Measurements from ENCODE around the gene ENTREP1. TPM values are rescaled to one million over a fixed set of nuclear protein-coding genes. Genes with fewer than 3 reads are reported as not detected.

The ENTREP1 gene
- total and polyA plus RNA-seq, 2 experiments from 2014 or later, result 5.7 to 10.0 TPM

DNA sequence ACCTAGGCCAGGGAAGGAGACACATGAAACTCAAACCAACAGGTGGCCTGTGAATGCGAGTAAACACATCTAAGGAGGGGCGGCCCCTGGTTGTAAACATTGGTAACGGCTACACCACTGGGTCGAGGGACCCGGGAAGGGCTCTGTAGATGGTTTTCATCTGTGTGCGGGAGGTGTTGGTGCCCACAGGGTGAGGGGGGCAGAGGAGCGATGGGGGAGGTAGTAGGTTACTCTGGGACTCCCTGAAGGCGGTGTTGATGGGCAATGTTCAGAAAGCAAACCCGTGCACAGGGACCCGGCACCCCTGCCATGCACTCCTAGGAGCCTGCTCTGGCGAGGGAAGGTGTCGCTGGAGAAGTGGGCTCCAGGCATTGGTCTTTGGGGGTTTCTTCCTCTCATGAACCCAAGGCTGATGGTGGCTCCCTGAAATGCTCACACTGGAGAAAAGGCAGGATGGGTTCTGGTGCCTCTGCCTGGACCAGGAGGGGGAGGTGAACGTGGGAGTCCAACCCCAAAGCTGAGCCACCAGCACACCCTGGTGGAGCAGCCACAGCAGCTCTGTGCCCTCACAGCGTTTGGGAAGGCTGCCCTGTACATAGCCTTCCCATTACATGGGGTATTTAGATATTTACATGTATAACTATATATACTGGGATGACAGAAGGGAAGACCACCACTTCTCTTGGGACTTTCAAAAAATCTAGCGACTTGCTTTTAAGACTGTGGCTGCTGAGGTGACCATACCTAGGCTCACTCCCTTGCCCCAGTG lies 103.2 kb downstream of the ENTREP1 start:
- DNase-seq (ENCODE audit: low spot score) (no peak), ATAC-seq (no peak)
- Histone ChIP-seq H2AFZ (no peak overlapping the region), H3K9me2 (ENCODE audit: insufficient read depth) (no peaks in the 10 kb centered on the region), H3K27ac (ENCODE audit: low read depth) (no peak overlapping the region), H3K27me3 (ENCODE audit: insufficient read depth) (no peaks in the 10 kb centered on the region), H4K20me1 (replicated peaks; ENCODE audit: insufficient read depth) (no peaks in the 10 kb centered on the region), H3K79me2 (replicated peaks; ENCODE audit: insufficient read depth) (no peaks in the 10 kb centered on the region), H3K36me3 (ENCODE audit: insufficient read depth) (no peaks in the 10 kb centered on the region), H3K4me1 (ENCODE audit: insufficient read depth) (no peaks in the 10 kb centered on the region), H3K4me2 (no peak overlapping the region), H3K4me3 (no peak overlapping the region), H3F3A (replicated peaks; ENCODE audit: low read depth) (no peaks in the 10 kb centered on the region)
- H3K27me3 Mint-ChIP-seq (ENCODE audit: insufficient read depth, low read depth, poor library complexity), result peaks cover 5% of the 10 kb centered on the region
- no peak overlapping the region for H3K4me3 Mint-ChIP-seq
- peaks cover 11% of the 10 kb centered on the region for H3K36me3 Mint-ChIP-seq (ENCODE audit: low read depth)
- no peak for TF ChIP-seq EZH2phosphoT487 (IDR thresholded peaks at IDR 0.05; ENCODE audit: unreplicated experiment)
- TF ChIP-seq, protein P1, sequence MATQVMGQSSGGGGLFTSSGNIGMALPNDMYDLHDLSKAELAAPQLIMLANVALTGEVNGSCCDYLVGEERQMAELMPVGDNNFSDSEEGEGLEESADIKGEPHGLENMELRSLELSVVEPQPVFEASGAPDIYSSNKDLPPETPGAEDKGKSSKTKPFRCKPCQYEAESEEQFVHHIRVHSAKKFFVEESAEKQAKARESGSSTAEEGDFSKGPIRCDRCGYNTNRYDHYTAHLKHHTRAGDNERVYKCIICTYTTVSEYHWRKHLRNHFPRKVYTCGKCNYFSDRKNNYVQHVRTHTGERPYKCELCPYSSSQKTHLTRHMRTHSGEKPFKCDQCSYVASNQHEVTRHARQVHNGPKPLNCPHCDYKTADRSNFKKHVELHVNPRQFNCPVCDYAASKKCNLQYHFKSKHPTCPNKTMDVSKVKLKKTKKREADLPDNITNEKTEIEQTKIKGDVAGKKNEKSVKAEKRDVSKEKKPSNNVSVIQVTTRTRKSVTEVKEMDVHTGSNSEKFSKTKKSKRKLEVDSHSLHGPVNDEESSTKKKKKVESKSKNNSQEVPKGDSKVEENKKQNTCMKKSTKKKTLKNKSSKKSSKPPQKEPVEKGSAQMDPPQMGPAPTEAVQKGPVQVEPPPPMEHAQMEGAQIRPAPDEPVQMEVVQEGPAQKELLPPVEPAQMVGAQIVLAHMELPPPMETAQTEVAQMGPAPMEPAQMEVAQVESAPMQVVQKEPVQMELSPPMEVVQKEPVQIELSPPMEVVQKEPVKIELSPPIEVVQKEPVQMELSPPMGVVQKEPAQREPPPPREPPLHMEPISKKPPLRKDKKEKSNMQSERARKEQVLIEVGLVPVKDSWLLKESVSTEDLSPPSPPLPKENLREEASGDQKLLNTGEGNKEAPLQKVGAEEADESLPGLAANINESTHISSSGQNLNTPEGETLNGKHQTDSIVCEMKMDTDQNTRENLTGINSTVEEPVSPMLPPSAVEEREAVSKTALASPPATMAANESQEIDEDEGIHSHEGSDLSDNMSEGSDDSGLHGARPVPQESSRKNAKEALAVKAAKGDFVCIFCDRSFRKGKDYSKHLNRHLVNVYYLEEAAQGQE (IDR thresholded peaks at IDR 0.05; ENCODE audit: unreplicated experiment), result no peak
- TF ChIP-seq JUNB (IDR thresholded peaks at IDR 0.05; ENCODE audit: unreplicated experiment), result no peak
- TF ChIP-seq CREB1 (CRISPR knock-in tag; IDR thresholded peaks at IDR 0.05; ENCODE audit: low read depth), result no peak
- TF ChIP-seq, protein P2, sequence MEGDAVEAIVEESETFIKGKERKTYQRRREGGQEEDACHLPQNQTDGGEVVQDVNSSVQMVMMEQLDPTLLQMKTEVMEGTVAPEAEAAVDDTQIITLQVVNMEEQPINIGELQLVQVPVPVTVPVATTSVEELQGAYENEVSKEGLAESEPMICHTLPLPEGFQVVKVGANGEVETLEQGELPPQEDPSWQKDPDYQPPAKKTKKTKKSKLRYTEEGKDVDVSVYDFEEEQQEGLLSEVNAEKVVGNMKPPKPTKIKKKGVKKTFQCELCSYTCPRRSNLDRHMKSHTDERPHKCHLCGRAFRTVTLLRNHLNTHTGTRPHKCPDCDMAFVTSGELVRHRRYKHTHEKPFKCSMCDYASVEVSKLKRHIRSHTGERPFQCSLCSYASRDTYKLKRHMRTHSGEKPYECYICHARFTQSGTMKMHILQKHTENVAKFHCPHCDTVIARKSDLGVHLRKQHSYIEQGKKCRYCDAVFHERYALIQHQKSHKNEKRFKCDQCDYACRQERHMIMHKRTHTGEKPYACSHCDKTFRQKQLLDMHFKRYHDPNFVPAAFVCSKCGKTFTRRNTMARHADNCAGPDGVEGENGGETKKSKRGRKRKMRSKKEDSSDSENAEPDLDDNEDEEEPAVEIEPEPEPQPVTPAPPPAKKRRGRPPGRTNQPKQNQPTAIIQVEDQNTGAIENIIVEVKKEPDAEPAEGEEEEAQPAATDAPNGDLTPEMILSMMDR (conservative IDR thresholded peaks at IDR 0.05; ENCODE audit: low read depth in 2 of 2), result peak in 1 of 2 experiments; percentile 28; a peak in 1 of 4 replicates
- peak; percentile 83 for TF ChIP-seq ZNF331 (CRISPR knock-in tag; IDR thresholded peaks at IDR 0.05; ENCODE audit: low read depth)
- TF ChIP-seq EZH2 (IDR thresholded peaks at IDR 0.05; ENCODE audit: low read depth, unreplicated experiment), result no peak
- TF ChIP-seq STAT1 (IDR thresholded peaks at IDR 0.05; ENCODE audit: unreplicated experiment), result no peak
- H3K9me3 Mint-ChIP-seq, result peaks cover 15% of the 10 kb centered on the region
- H3K4me1 Mint-ChIP-seq, result no peaks in the 10 kb centered on the region; the same call in 1 of the 3 replicates
- no peak overlapping the region for H3K27ac Mint-ChIP-seq

DNA sequence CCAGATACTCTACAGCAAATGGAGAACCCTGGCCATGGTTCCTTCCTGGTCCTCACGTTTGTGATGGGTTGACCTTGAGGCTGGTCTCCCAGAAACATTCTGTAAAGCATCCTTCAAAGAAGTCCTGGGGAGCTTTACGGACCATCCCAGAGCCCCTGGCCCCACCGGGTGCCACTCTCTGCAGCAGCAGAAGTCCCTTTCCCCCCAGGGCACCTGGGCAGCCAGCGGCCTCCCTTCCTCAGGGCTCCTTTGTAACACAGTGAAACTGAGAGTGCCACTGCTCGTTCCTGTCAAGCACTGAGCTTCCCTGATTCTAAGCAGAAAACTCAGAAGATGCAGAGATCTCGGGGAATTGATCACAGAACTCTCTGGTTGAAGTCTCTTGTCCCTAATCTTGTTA lies 104.3 kb downstream of the ENTREP1 start:
- Mint-ChIP-seq H3K4me3 (no peak overlapping the region), H3K27me3 (ENCODE audit: insufficient read depth, low read depth, poor library complexity) (peaks cover 5% of the 10 kb centered on the region), H3K27ac (no peak overlapping the region), H3K9me3 (peaks cover 15% of the 10 kb centered on the region), H3K4me1 (no peaks in the 10 kb centered on the region; the same call in 1 of the 3 replicates), H3K36me3 (ENCODE audit: low read depth) (peaks cover 11% of the 10 kb centered on the region)
- Histone ChIP-seq H3K9me2 (ENCODE audit: insufficient read depth) (no peaks in the 10 kb centered on the region), H3K36me3 (ENCODE audit: insufficient read depth) (no peaks in the 10 kb centered on the region), H3F3A (replicated peaks; ENCODE audit: low read depth) (no peaks in the 10 kb centered on the region), H4K20me1 (replicated peaks; ENCODE audit: insufficient read depth) (no peaks in the 10 kb centered on the region), H3K79me2 (replicated peaks; ENCODE audit: insufficient read depth) (no peaks in the 10 kb centered on the region), H3K27ac (ENCODE audit: low read depth) (no peak overlapping the region), H3K4me2 (no peak overlapping the region), H3K4me1 (ENCODE audit: insufficient read depth) (no peaks in the 10 kb centered on the region), H3K4me3 (no peak overlapping the region), H3K27me3 (ENCODE audit: insufficient read depth) (no peaks in the 10 kb centered on the region), H2AFZ (no peak overlapping the region)
- no peak for ATAC-seq
- DNase-seq (ENCODE audit: low spot score), result no peak
- TF ChIP-seq, protein P3, sequence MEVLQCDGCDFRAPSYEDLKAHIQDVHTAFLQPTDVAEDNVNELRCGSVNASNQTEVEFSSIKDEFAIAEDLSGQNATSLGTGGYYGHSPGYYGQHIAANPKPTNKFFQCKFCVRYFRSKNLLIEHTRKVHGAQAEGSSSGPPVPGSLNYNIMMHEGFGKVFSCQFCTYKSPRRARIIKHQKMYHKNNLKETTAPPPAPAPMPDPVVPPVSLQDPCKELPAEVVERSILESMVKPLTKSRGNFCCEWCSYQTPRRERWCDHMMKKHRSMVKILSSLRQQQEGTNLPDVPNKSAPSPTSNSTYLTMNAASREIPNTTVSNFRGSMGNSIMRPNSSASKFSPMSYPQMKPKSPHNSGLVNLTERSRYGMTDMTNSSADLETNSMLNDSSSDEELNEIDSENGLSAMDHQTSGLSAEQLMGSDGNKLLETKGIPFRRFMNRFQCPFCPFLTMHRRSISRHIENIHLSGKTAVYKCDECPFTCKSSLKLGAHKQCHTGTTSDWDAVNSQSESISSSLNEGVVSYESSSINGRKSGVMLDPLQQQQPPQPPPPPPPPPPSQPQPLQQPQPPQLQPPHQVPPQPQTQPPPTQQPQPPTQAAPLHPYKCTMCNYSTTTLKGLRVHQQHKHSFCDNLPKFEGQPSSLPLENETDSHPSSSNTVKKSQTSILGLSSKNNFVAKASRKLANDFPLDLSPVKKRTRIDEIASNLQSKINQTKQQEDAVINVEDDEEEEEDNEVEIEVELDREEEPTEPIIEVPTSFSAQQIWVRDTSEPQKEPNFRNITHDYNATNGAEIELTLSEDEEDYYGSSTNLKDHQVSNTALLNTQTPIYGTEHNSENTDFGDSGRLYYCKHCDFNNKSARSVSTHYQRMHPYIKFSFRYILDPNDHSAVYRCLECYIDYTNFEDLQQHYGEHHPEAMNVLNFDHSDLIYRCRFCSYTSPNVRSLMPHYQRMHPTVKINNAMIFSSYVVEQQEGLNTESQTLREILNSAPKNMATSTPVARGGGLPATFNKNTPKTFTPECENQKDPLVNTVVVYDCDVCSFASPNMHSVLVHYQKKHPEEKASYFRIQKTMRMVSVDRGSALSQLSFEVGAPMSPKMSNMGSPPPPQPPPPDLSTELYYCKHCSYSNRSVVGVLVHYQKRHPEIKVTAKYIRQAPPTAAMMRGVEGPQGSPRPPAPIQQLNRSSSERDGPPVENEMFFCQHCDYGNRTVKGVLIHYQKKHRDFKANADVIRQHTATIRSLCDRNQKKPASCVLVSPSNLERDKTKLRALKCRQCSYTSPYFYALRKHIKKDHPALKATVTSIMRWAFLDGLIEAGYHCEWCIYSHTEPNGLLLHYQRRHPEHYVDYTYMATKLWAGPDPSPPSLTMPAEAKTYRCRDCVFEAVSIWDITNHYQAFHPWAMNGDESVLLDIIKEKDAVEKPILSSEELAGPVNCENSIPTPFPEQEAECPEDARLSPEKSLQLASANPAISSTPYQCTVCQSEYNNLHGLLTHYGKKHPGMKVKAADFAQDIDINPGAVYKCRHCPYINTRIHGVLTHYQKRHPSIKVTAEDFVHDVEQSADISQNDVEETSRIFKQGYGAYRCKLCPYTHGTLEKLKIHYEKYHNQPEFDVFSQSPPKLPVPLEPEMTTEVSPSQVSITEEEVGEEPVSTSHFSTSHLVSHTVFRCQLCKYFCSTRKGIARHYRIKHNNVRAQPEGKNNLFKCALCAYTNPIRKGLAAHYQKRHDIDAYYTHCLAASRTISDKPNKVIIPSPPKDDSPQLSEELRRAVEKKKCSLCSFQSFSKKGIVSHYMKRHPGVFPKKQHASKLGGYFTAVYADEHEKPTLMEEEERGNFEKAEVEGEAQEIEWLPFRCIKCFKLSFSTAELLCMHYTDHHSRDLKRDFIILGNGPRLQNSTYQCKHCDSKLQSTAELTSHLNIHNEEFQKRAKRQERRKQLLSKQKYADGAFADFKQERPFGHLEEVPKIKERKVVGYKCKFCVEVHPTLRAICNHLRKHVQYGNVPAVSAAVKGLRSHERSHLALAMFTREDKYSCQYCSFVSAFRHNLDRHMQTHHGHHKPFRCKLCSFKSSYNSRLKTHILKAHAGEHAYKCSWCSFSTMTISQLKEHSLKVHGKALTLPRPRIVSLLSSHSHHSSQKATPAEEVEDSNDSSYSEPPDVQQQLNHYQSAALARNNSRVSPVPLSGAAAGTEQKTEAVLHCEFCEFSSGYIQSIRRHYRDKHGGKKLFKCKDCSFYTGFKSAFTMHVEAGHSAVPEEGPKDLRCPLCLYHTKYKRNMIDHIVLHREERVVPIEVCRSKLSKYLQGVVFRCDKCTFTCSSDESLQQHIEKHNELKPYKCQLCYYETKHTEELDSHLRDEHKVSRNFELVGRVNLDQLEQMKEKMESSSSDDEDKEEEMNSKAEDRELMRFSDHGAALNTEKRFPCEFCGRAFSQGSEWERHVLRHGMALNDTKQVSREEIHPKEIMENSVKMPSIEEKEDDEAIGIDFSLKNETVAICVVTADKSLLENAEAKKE (CRISPR knock-in tag; IDR thresholded peaks at IDR 0.05), result no peak

All from GM23338 (cell line).